Hematopoietic multipotent progenitor cell treated with erythropoietin and hydrocortisone succinate and interleukin-3 and kit ligand, for 4 days (in vitro differentiated cells): ENCODE results near the gene KLHDC1.

Source experiments
- DNase-seq: peaks from one replicate; pipeline ENCODE4 v3.0.0-alpha.2; 2015

The KLHDC1 gene

GRCh38 chr14:49796025-49796424 is 103.1 kb downstream of the KLHDC1 start:
- DNase-seq, result no peak
